Endodermal cell (in vitro differentiated cells): ENCODE results near the gene TMEM200B. TPM values are rescaled to one million over a fixed set of nuclear protein-coding genes. Genes with fewer than 3 reads are reported as not detected.

Experiments used
- DNase-seq: peaks from one replicate; pipeline ENCODE4 v3.0.0-alpha.2; 2017
- H3K27ac ChIP-seq: 2 replicates; pipeline ENCODE4 v1.5.1; 2013; ENCODE audit warnings: mild to moderate bottlenecking, low read depth, low read length, moderate library complexity
- H3K27me3 ChIP-seq: 2 replicates; pipeline ENCODE4 v1.6.1; 2013; ENCODE audit warnings: mild to moderate bottlenecking, low read length, moderate library complexity; ENCODE audit not compliant: insufficient read depth, control insufficient read depth, poor library complexity, severe bottlenecking
- H3K36me3 ChIP-seq: 2 replicates; pipeline ENCODE4 v1.7.0; 2013; ENCODE audit warnings: mild to moderate bottlenecking, low read length, moderate library complexity; ENCODE audit not compliant: control insufficient read depth, insufficient read depth
- H3K4me1 ChIP-seq: one replicate; pipeline ENCODE4 v1.7.0; 2013; ENCODE audit warnings: low read length; ENCODE audit not compliant: control insufficient read depth, insufficient read depth
- H3K4me3 ChIP-seq: 2 replicates; pipeline ENCODE4 v1.5.1; 2013; ENCODE audit warnings: mild to moderate bottlenecking, low read length, moderate library complexity
- H3K9ac ChIP-seq: 2 replicates; pipeline ENCODE4 v1.6.1; 2013; ENCODE audit warnings: mild to moderate bottlenecking, low read length, moderate library complexity; ENCODE audit not compliant: poor library complexity, severe bottlenecking; ENCODE audit errors: extremely low read depth
- H3K9me3 ChIP-seq: 2 replicates; pipeline ENCODE4 v1.6.1; 2013; ENCODE audit warnings: mild to moderate bottlenecking, low read length, moderate library complexity; ENCODE audit not compliant: control insufficient read depth
- H3K27ac Mint-ChIP-seq: 2 replicates; pipeline ENCODE4 v1.8.0; 2020; ENCODE audit warnings: mixed read lengths
- H3K27me3 Mint-ChIP-seq: 2 replicates; pipeline ENCODE4 v1.8.0; 2021; ENCODE audit warnings: mild to moderate bottlenecking, mixed read lengths; ENCODE audit not compliant: insufficient read depth
- H3K36me3 Mint-ChIP-seq: 2 replicates; pipeline ENCODE4 v1.8.0; 2020; ENCODE audit warnings: low read depth, mixed read lengths
- H3K4me1 Mint-ChIP-seq: 2 replicates; pipeline ENCODE4 v1.8.0; 2020; ENCODE audit warnings: mixed read lengths
- H3K4me3 Mint-ChIP-seq: 2 replicates; pipeline ENCODE4 v1.8.0; 2020; ENCODE audit warnings: mild to moderate bottlenecking, moderate library complexity, mixed read lengths
- H3K9me3 Mint-ChIP-seq: 2 replicates; pipeline ENCODE4 v1.8.0; 2020; ENCODE audit warnings: mild to moderate bottlenecking, mixed read lengths
- CTCF ChIP-seq: fragments of 200-600 bp; sonication (generic); conservative IDR thresholded peaks from 2 replicates; pipeline ENCODE4 v1.5.0; 2021; ENCODE audit warnings: antibody characterized with exemption, mild to moderate bottlenecking
- WGBS, 2 experiments: methylation state at CpG; one replicate each; pipeline versions ENCODE4 v1.1.5 to v1.1.7; 2013; ENCODE audit warnings: missing lambda C conversion rate in 2 of 2, mixed read lengths in 1 of 2; ENCODE audit not compliant: insufficient coverage in 1 of 2, insufficient read length in 1 of 2; 5-methylcytosine and 5-hydroxymethylcytosine counted together
- total RNA-seq, 2 donors: library from RNA; stranded (reverse); fragmentation: NEBNext Ultra II Directional in 1 of 2; extraction: Animal tissue kit (Norgen Biotek cat#: 25700) in 1 of 2; gene quantifications; 2 replicates in 1 of 2; 3 replicates in 1 of 2; pipeline ENCODE4 v1.2.1, GENCODE V29; 2021

The TMEM200B gene
- total RNA-seq, 2 donors from 2014 or later: 36.0 to 49.4 TPM

GRCh38 chr1:29128739-29129138, 5.0 kb upstream of the TMEM200B start:
- Mint-ChIP-seq H3K9me3 (no peaks in the 10 kb centered on the region), H3K4me1 (peaks cover 18% of the 10 kb centered on the region)
- no peak for TF ChIP-seq CTCF

GRCh38 chr1:29126198-29126597, 2.5 kb upstream of the TMEM200B start:
- peaks cover 18% of the 10 kb centered on the region for H3K4me1 Mint-ChIP-seq
- no peak for TF ChIP-seq CTCF
- H3K9me3 Mint-ChIP-seq: no peaks in the 10 kb centered on the region
- H3K36me3 ChIP-seq: no peaks in the 10 kb centered on the region
- no peak overlapping the region for H3K4me3 ChIP-seq
- no peak overlapping the region for H3K9ac ChIP-seq
- no peaks in the 10 kb centered on the region for H3K27me3 ChIP-seq
- H3K4me1 ChIP-seq: no peaks in the 10 kb centered on the region
- 94 to 96% methylated on average over 6 of the region's 6 CpGs for WGBS, 2 experiments
- no peaks in the 10 kb centered on the region for H3K9me3 ChIP-seq
- H3K27me3 Mint-ChIP-seq: peaks cover 5% of the 10 kb centered on the region
- no peak overlapping the region for H3K27ac ChIP-seq
- no peaks in the 10 kb centered on the region for H3K36me3 Mint-ChIP-seq
- peak overlapping the region; percentile 79 for H3K4me3 Mint-ChIP-seq
- H3K27ac Mint-ChIP-seq: peak overlapping the region; percentile 91
- no peak for DNase-seq

More at GRCh38 chr1:29128739-29129138, 5.0 kb upstream of the TMEM200B start:
- H3K9ac ChIP-seq: no peak overlapping the region
- no peaks in the 10 kb centered on the region for H3K27me3 ChIP-seq
- no peaks in the 10 kb centered on the region for H3K36me3 ChIP-seq
- H3K4me3 Mint-ChIP-seq: no peak overlapping the region
- DNase-seq: no peak
- H3K36me3 Mint-ChIP-seq: no peaks in the 10 kb centered on the region
- H3K27ac Mint-ChIP-seq: no peak overlapping the region
- peaks cover 11% of the 10 kb centered on the region for H3K27me3 Mint-ChIP-seq
- no peaks in the 10 kb centered on the region for H3K9me3 ChIP-seq
- 92 to 93% methylated on average over 4 to 6 of the region's 6 CpGs for WGBS, 2 experiments
- no peaks in the 10 kb centered on the region for H3K4me1 ChIP-seq
- no peak overlapping the region for H3K4me3 ChIP-seq
- no peak overlapping the region for H3K27ac ChIP-seq

- Mint-ChIP-seq H3K27me3 (peaks cover 5% of the 10 kb centered on the region), H3K36me3 (peaks cover under 1% of the 10 kb centered on the region), H3K4me3 (peak overlapping the region; percentile 79), H3K27ac (peak overlapping the region; percentile 91), H3K9me3 (no peaks in the 10 kb centered on the region), H3K4me1 (peaks cover 19% of the 10 kb centered on the region)
- 88 to 89% methylated on average over 6 of the region's 6 CpGs for WGBS, 2 experiments
- no peak for TF ChIP-seq CTCF
- Histone ChIP-seq H3K27ac (no peak overlapping the region), H3K36me3 (no peaks in the 10 kb centered on the region), H3K27me3 (no peaks in the 10 kb centered on the region), H3K9me3 (no peaks in the 10 kb centered on the region), H3K9ac (no peak overlapping the region), H3K4me3 (no peak overlapping the region), H3K4me1 (peaks cover under 1% of the 10 kb centered on the region)
- no peak for DNase-seq
Observed at GRCh38 chr1:29125788-29126187, 2.1 kb upstream of the TMEM200B start.
